T1000 (cell line): ENCODE results near the gene MAP3K14.
A peak's percentile ranks its signal among the peaks of the same experiment; 100 is the strongest.

ENCODE experiments used
- DNase-seq: peaks from one replicate; lab custom pipeline; 2025; ENCODE audit warnings: mixed read lengths; lab: John Stamatoyannopoulos, UW

MAP3K14 gene

GRCh38 chr17:45223539-45224528 lies 93.0 kb downstream of the MAP3K14 start:
- DNase-seq: no peak

DNA sequence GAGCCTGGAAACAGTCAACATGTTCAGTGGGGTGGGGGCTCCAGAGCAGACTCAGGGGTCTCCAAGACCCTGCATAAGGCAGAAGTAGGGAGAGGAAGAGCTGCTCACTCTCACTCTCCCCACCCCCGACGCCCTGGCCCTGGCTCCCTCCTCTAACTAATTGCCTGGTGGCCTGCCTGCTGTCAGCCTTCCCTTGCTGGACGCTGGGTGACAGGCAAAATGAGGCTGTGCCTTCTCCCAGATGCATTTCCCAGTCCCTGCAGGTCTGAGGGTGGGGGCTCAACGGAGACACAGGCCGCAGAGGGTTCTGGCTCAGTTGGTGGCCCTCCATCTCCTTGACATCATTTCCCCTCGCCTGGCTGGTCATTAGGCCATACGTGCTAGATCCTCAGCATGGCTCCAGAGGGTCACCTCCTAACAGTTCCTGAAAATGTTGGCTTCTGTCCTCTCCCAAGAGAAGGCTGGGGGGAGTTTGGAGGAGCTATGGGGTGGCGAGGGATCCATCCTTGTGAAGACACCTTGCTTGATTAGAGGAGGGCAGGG lies 93.8 kb downstream of the MAP3K14 start:
- DNase-seq: no peak

GRCh38 chr17:45222289-45222995 lies 94.4 kb downstream of the MAP3K14 start:
- DNase-seq: no peak

GRCh38 chr17:45222014-45222288 lies 94.9 kb downstream of the MAP3K14 start:
- no peak for DNase-seq

DNA sequence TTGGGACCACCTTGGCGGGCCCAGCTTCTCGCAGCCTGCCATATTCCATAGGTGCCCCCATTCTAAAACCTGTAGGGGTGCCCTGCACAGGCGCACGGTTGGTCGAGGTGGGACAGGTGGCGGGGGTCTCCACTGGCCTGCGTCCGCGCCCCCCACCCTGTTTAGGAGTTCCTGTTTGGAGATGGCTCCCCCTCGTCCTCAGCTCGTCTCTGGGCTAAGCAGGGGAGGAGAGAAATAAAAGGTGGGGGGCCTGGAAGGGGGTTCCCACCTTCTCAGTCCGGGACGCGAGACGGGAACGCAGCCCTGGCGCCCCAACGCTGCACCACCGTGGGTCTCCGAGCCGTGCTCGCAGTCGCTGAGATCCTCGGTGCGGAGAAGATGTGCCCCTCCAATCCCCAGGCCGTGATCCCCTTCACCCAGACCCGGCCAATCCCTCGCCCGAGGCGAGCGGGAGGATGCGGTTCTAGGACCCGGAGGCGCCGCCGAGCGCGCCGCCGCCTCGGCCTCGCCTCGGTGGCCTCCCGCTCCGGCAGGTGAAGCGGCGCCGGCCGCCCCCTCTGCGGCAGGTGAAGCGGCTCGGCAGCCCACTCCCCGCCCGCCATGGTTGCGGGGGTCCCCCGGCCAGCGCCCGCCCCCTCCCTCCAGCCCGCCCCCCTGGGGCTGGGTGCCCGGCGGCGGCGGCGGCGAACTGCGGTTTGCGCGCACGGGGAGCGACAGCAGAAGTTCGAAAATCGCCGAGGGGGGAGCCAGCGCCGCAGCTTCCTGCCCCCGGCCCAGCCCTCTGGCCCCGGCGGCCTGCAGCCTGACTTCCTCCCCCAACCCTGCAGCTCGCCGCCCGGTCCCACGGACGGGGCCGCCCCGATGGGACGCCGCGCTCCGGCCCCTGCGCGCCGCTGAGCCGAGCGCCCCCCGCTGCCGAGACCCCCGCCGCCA lies 95.5 kb downstream of the MAP3K14 start, which contains the start of gene FMNL1:
TSS of gene FMNL1 (plus strand) at position 805 of the 933 bp plus-strand sequence. CDS start 240 bp downstream, outside the sequence.
- DNase-seq: no peak

DNA sequence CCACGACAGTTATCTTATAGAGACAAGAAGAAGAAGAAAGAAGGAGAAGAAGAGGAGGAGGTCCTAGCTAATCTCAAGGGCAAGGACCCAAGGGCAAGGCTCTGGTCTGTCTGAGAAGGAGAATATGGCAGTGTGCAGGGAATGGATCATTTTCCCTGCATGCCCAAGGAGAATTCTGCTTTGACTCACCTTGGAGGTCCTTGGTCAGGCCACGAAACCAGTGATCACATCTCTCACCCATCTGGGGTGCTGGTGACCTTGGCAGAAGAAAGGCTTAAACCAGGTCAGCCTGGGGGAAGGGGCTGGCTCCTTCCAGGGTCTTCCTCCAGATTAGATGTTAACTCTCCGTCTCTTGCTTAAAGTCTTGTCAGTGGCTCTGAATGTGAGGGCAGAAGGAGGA lies 96.7 kb downstream of the MAP3K14 start:
- DNase-seq: no peak

DNA sequence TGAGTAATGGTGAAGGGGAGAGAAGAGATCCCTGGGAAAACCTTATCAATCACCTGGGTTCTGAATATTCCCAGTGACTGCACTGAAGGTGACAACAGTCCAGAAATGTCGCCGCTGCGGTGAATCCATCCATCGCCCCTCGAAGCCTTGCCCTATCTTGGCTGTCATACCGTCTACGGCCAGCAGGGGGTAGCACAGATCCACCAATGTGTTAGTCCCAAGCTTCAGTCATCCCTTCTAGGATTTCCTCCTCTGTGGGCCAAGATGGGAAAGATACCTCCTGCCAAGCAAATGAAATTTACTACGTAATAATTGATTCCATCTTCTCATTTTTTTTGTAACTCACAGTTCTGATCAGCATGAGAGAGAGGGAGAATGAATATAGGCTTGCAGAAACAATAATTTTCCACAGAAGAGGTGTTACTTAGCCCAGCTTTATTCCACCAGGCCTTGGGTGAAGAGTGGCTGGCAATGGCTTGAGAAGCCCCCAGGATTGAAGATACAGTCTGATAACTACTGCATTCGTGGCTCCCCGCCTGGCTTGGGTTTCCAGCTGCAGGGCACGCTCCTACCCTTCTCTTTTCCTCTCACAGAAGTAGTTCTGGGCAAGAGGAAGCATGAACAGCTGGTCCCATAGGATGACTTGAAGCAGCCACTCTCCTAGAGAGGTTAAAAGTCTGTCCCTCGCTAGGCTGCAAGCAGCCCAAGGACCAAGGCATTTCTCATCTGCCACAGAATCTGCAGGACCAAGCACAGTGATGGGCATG lies 97.7 kb downstream of the MAP3K14 start:
- peak; percentile 68 for DNase-seq
